ENCODE measurements around the gene HIVEP3.

DNA sequence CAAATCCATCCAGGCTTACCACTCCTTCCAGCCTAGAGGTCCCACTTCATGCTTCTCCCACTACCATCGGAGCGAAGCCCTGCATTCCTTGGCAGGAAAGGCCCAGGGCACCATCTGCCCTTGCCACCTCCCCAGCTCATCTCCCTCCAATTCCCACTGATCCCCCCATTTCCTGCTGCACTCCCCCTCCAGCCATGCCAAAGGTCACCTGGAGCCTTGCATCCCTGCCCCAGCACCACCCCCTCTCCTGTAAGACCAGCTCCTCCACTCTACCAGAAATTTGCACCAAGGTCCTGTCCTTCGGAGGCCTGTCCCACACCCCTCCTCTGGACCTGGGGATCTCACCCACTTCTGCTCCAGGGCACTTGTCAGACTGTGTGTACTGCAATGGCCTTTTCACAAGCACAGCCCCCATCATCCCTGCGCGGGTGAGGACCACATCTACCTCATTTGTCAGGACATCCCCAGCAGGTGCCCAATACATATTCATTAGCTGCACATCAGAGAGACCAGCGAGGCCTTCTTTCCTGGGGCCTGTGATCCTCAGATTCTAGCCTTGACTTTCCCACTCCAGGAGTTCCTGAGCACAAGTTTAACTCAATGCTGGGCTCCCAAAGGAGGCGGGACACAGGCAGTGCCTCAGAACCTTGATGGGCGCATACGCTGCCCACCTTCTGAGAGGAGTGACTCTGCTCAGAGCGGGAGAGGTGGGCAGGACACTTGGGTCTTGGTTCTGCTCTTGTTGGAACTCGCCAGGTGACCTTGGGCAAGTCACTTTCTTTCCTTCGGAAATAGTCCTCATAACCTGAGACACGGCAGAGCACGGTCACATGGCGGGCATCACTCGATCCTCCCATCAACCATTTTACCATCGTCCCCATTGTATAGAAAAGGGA, 384.3 kb downstream of the HIVEP3 start:
- TF ChIP-seq GLI2 (tag by site-specific recombination; IDR thresholded peaks at IDR 0.05; ENCODE audit: borderline replicate concordance, low read depth) (no peak), ZNF426 (tag by site-specific recombination; IDR thresholded peaks at IDR 0.05) (no peak)
- TF ChIP-seq, protein P1, sequence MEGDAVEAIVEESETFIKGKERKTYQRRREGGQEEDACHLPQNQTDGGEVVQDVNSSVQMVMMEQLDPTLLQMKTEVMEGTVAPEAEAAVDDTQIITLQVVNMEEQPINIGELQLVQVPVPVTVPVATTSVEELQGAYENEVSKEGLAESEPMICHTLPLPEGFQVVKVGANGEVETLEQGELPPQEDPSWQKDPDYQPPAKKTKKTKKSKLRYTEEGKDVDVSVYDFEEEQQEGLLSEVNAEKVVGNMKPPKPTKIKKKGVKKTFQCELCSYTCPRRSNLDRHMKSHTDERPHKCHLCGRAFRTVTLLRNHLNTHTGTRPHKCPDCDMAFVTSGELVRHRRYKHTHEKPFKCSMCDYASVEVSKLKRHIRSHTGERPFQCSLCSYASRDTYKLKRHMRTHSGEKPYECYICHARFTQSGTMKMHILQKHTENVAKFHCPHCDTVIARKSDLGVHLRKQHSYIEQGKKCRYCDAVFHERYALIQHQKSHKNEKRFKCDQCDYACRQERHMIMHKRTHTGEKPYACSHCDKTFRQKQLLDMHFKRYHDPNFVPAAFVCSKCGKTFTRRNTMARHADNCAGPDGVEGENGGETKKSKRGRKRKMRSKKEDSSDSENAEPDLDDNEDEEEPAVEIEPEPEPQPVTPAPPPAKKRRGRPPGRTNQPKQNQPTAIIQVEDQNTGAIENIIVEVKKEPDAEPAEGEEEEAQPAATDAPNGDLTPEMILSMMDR (tag by site-specific recombination; IDR thresholded peaks at IDR 0.05): no peak

All from HEK293 (cell line).